GM19351 (cell line): Measurements from ENCODE around the gene LMTK2.

Experiments used
- ATAC-seq: cut with Tn5 transposase; IDR thresholded peaks from one replicate; pipeline ENCODE4 v1.9.1; 2021; ENCODE audit warnings: mild to moderate bottlenecking, moderate library complexity; ENCODE audit not compliant: unreplicated experiment

The LMTK2 gene

DNA sequence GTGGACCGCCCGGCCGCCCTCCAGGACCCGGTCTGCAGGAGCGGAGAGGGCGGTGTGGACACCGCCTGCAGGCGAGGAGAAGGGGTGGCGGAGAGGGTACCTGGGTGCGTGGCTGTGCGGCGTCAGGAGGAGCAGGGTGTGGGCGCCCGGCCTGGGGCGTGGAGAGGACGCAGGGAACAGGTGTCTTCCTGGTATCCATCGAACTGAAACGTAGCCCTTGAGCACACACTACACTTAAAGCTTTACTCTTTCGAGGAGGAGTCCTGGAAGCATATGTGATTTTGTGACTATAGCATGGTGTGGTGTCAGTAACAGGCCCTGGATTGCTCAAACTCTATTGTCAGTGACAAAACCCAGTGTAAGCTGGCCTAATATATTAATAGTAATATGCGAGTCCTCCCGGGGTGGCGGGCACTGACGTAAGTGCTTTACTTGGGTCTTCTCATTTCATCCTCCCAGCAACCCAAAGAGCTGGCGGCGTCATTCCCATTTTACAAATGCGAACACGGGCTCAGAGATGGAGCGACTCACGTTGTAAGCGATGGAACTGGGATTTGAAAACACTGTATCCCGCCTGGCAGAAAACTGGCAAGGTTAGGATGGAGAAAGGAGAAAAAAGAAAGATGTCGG lies 145.9 kb downstream of the LMTK2 start:
- ATAC-seq = no peak

DNA sequence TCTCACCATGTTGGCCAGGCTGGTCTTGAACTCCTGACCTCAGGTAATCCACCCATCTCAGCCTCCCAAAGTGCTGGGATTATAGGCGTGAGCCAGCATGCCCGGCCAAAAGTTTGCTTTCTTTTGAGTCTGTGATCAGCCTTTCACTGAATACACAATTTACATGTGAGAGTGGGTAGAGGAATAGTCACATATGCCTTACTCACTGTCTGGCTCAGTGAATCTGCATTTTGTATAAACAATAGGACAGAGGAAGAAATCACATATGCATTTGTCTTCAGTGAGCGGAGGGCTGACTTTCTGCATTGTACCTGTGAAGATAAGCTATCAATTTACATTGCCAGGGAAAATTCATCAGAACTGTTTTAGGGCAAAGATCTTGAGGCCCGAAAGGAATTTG lies 147.9 kb downstream of the LMTK2 start:
- ATAC-seq = no peak

DNA sequence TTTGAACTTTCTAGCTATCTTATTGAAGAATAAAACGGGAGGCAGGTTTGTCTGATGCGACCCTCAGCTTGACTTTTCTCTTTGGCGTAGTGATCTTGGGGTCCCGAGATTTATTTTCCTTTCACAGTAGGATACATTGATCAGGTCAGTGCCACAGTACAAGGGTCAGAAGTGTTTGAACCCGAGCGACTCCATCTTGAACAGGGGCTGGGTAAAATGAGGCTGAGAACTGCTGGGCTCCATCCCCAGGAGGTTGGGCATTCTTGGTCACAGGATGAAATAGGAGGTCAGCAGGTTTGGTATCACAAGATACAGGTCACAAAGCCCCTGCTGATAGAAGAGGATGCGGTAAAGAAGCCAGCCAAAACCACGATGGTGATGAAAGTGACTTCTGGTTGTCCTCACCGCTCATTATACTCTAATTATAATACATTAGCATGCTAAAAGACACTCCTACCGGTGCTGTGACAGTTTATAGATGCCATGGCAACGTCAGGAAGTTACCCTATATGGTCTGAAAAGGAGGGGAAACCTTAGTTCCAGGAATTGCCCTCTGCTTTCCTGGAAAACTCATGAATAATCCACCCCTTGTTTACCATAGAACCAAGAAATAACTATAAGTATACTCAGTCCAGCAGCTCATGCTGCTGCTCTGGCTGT lies 148.4 kb downstream of the LMTK2 start:
- ATAC-seq = no peak

DNA sequence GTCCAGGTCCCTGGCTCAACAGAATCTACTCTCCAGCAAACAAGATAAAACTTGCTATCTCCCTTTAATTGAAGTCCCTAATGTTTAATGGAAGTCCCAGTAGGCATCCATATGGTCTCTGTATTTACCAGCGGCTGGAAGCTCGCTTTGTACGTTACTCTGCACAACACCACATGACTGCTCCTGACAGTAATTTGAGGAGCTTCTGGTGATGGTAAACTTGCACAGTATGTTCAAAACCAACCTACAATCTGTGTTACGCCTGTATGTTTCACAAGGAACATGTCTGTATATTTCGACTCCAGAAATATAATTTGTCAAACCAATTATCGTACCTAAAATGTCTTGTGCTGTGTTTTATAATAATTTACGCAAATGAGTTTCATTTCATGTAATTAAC lies 149.8 kb downstream of the LMTK2 start:
- no peak for ATAC-seq

DNA sequence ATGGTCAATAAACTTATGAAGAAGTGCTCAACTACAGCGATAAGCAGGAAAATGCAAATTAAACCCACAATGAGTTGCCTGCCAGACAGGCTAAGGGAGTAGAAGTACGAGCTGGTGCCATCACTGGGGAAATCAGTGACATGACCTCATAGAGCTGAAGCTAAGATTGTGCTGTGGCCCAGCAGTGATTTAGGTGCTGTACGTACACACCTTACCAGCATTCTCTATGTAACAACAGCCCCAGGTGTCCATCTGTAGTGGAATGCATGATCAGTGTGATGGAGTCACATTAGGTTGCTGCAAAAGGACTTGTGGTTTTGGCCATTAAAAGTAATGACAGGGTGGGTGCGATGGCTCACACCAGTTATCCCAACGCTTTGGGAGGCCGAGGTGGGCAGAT lies 151.0 kb downstream of the LMTK2 start:
- no peak for ATAC-seq
